HepG2 (cell line): ENCODE data around the gene AGAP1. TPM values are rescaled to one million over a fixed set of nuclear protein-coding genes. Genes with fewer than 3 reads are reported as not detected.
A peak's percentile ranks its signal among the peaks of the same experiment; 100 is the strongest.

Source experiments
- ARID5B ChIP-seq: IDR thresholded peaks from 2 replicates; pipeline ENCODE4 v1.4.0; 2020; ENCODE audit warnings: mild to moderate bottlenecking, missing genetic modification reagents
- CENPBD1 ChIP-seq: sonication (generic); formaldehyde crosslinking; IDR thresholded peaks from 2 replicates; pipeline ENCODE4 v1.8.0; 2022; ENCODE audit warnings: missing genetic modification reagents, low read depth, mild to moderate bottlenecking, borderline replicate concordance
- CREB1 ChIP-seq, 2 experiments: fragments of 450-650 bp in 1 of 2; IDR thresholded peaks; 2 replicates each; pipeline ENCODE4 v1.6.1; 2016 to 2017; ENCODE audit warnings: control low read depth in 1 of 2, mild to moderate bottlenecking in 1 of 2, missing compliant biosample characterization in 1 of 2, missing genetic modification characterization in 1 of 2
- DBP ChIP-seq: sonication (generic); formaldehyde crosslinking; IDR thresholded peaks from 2 replicates; pipeline ENCODE4 v1.4.0; 2020; ENCODE audit warnings: missing genetic modification reagents; ENCODE audit errors: not compliant biosample characterization
- EZH2 ChIP-seq: conservative IDR thresholded peaks from 2 replicates; pipeline ENCODE4 v1.6.1; 2012; ENCODE audit warnings: mild to moderate bottlenecking, low read depth, low read length, moderate library complexity
- GABPB1 ChIP-seq: IDR thresholded peaks from 2 replicates; pipeline ENCODE4 v1.6.1; 2016; ENCODE audit warnings: mild to moderate bottlenecking, missing genetic modification reagents, moderate library complexity, missing compliant biosample characterization
- HDAC6 ChIP-seq: fragments of 200-600 bp; sonication (generic); IDR thresholded peaks from 2 replicates; pipeline ENCODE4 v1.7.0; 2017; ENCODE audit warnings: mild to moderate bottlenecking, antibody characterized with exemption, low read length, low read depth
- HNRNPLL ChIP-seq: fragments of 200-400 bp; formaldehyde crosslinking; IDR thresholded peaks from 2 replicates; pipeline ENCODE4 v1.6.1; 2017; ENCODE audit warnings: mild to moderate bottlenecking, low read depth, low read length; ENCODE audit not compliant: poor library complexity, severe bottlenecking
- HNRNPUL1 ChIP-seq: fragments of 200-400 bp; formaldehyde crosslinking; IDR thresholded peaks from 2 replicates; pipeline ENCODE4 v1.6.1; 2017; ENCODE audit warnings: low read depth, mild to moderate bottlenecking, low read length, moderate library complexity
- KDM5B ChIP-seq: sonication (generic); formaldehyde crosslinking; IDR thresholded peaks from 2 replicates; pipeline ENCODE4 v1.4.0; 2020; ENCODE audit warnings: missing genetic modification reagents, mild to moderate bottlenecking, borderline replicate concordance
- LCORL ChIP-seq, 2 experiments: fragments of 450-650 bp in 1 of 2; sonication (generic) in 1 of 2; formaldehyde crosslinking in 1 of 2; IDR thresholded peaks; 2 replicates each; pipeline versions ENCODE4 v1.5.0 to v1.6.1; 2017 to 2020; ENCODE audit warnings: antibody characterized with exemption in 1 of 2, missing genetic modification reagents in 1 of 2
- NPAS2 ChIP-seq: sonication (generic); formaldehyde crosslinking; IDR thresholded peaks from 2 replicates; pipeline ENCODE4 v1.8.0; 2022; ENCODE audit warnings: mild to moderate bottlenecking, missing genetic modification reagents, borderline replicate concordance
- RORA ChIP-seq: sonication (generic); formaldehyde crosslinking; IDR thresholded peaks from 2 replicates; pipeline ENCODE4 v1.5.0; 2020; ENCODE audit warnings: mild to moderate bottlenecking, missing genetic modification reagents, moderate library complexity
- SNAPC5 ChIP-seq: sonication (generic); formaldehyde crosslinking; IDR thresholded peaks from 2 replicates; pipeline ENCODE4 v1.8.1; 2023; ENCODE audit warnings: mild to moderate bottlenecking, missing genetic modification reagents, borderline replicate concordance
- SRSF9 ChIP-seq: fragments of 200-400 bp; formaldehyde crosslinking; IDR thresholded peaks from 2 replicates; pipeline ENCODE4 v1.6.1; 2018; ENCODE audit warnings: borderline replicate concordance, mild to moderate bottlenecking, low read depth, low read length; ENCODE audit not compliant: insufficient read depth, poor library complexity, severe bottlenecking
- STAG1 ChIP-seq: sonication (generic); formaldehyde crosslinking; IDR thresholded peaks from 2 replicates; pipeline ENCODE4 v1.4.0; 2020; ENCODE audit warnings: missing genetic modification reagents
- UBTF ChIP-seq: sonication (generic); formaldehyde crosslinking; IDR thresholded peaks from 2 replicates; pipeline ENCODE4 v1.4.0; 2020; ENCODE audit warnings: mild to moderate bottlenecking, missing genetic modification reagents
- ZNF317 ChIP-seq: sonication (generic); formaldehyde crosslinking; IDR thresholded peaks from 2 replicates; pipeline ENCODE4 v1.5.0; 2020; ENCODE audit warnings: mild to moderate bottlenecking, missing genetic modification reagents
- ZNF460 ChIP-seq: sonication (generic); formaldehyde crosslinking; IDR thresholded peaks from 2 replicates; pipeline ENCODE4 v1.5.1; 2020; ENCODE audit warnings: missing genetic modification reagents, mild to moderate bottlenecking, borderline replicate concordance
- ZNF850 ChIP-seq: sonication (generic); formaldehyde crosslinking; conservative IDR thresholded peaks from 2 replicates; pipeline ENCODE4 v1.9.0; 2021; ENCODE audit warnings: mild to moderate bottlenecking, missing genetic modification reagents
- polyA plus RNA-seq, 8 experiments: library from polyadenylated mRNA; depleted of rRNA in 3 of 8; stranded (reverse) in 7 of 8; unstranded in 1 of 8; fragments of >200 nt; fragmentation: Illumina TruSeq in 4 of 8; extraction: Trizol in 4 of 8; gene quantifications; 2 replicates each; pipeline versions ENCODE4 v1.2.1 to v1.2.3, GENCODE V29; 2011 to 2016; ENCODE audit warnings: low read depth in 4 of 8, missing spikeins in 1 of 8, mixed read lengths in 1 of 8; ENCODE audit not compliant: insufficient read depth in 1 of 8
- total RNA-seq, 5 experiments: library from RNA; depleted of rRNA; stranded (reverse); fragments of >200 nt; fragmentation: Illumina TruSeq; extraction: Trizol; gene quantifications; 2 replicates each; pipeline ENCODE4 v1.2.3, GENCODE V29; 2016; ENCODE audit warnings: low read depth in 1 of 5

The AGAP1 gene
- total and polyA plus RNA-seq, 2 of the 13 experiments (the other 11 are each of a cell fraction or from before 2014, with no cell fraction given) = 21.2 to 32.7 TPM

- TF ChIP-seq LCORL (IDR thresholded peaks at IDR 0.05) (no peak), LCORL (CRISPR knock-in tag; IDR thresholded peaks at IDR 0.05) (no peak), HDAC6 (no peak), ZNF850 (no peak), UBTF (CRISPR knock-in tag) (no peak), EZH2 (no peak), RORA (CRISPR knock-in tag) (no peak), CREB1 (IDR thresholded peaks at IDR 0.05) (no peak), CREB1 (CRISPR knock-in tag; IDR thresholded peaks at IDR 0.05) (no peak; the same call in 1 of the 2 replicates), DBP (CRISPR knock-in tag) (no peak), KDM5B (no peak), SRSF9 (no peak), HNRNPUL1 (no peak), ZNF460 (CRISPR knock-in tag) (no peak), ARID5B (CRISPR knock-in tag) (peak; percentile 44; the same call in 1 of the 2 replicates), STAG1 (CRISPR knock-in tag) (no peak), SNAPC5 (no peak), NPAS2 (no peak), HNRNPLL (no peak), CENPBD1 (no peak), GABPB1 (no peak), ZNF317 (CRISPR knock-in tag) (no peak)
Measured at GRCh38 chr2:236078297-236079255, 584.7 kb downstream of the AGAP1 start (continued).
